GM12878 (cell line): ENCODE results near the gene WIPF1. TPM values are rescaled to one million over a fixed set of nuclear protein-coding genes. Genes with fewer than 3 reads are reported as not detected.

ENCODE experiments used
- BACH1 ChIP-seq: fragments of 450-650 bp; IDR thresholded peaks from 2 replicates; pipeline ENCODE4 v1.6.1; 2017; ENCODE audit warnings: mild to moderate bottlenecking, borderline replicate concordance
- BHLHE40 ChIP-seq, 2 experiments: fragments of 450-650 bp in 1 of 2; IDR thresholded peaks; 2 replicates each; pipeline ENCODE4 v1.6.1; 2011 to 2017; ENCODE audit warnings: low read depth in 2 of 2, borderline replicate concordance in 1 of 2, improper control_type of control experiment in 1 of 2, low read length in 1 of 2, mild to moderate bottlenecking in 1 of 2
- BMI1 ChIP-seq: fragments of 450-650 bp; IDR thresholded peaks from 2 replicates; pipeline ENCODE4 v1.6.1; 2016; ENCODE audit warnings: mild to moderate bottlenecking, moderate library complexity, borderline replicate concordance
- CHD1 ChIP-seq: IDR thresholded peaks from 2 replicates; pipeline ENCODE4 v1.6.1; 2012; ENCODE audit warnings: low read depth, low read length, improper control_type of control experiment
- CTCF ChIP-seq, 3 experiments: IDR thresholded peaks in 2 of 3; conservative IDR thresholded peaks in 1 of 3; 2 replicates each; pipeline ENCODE4 v1.5.1; 2011; ENCODE audit warnings: low read depth in 3 of 3, low read length in 3 of 3, mild to moderate bottlenecking in 3 of 3, control low read depth in 2 of 3, moderate library complexity in 2 of 3, inconsistent platforms in 1 of 3, mixed read lengths in 1 of 3; ENCODE audit not compliant: control insufficient read depth in 2 of 3, insufficient read depth in 1 of 3; ENCODE audit errors: extremely low read depth in 1 of 3
- EED ChIP-seq: sonication (generic); IDR thresholded peaks from 2 replicates; pipeline ENCODE4 v1.6.1; 2016; ENCODE audit warnings: antibody characterized with exemption, low read depth
- HDAC2 ChIP-seq: fragments of 200-600 bp; sonication (generic); IDR thresholded peaks from 2 replicates; pipeline ENCODE4 v1.6.1; 2017
- MEF2A ChIP-seq: IDR thresholded peaks from 2 replicates; pipeline ENCODE4 v1.6.1; 2011; ENCODE audit warnings: low read depth, mild to moderate bottlenecking, low read length, moderate library complexity; ENCODE audit not compliant: insufficient read depth
- RB1 ChIP-seq: fragments of 450-650 bp; formaldehyde crosslinking; IDR thresholded peaks from 2 replicates; pipeline ENCODE4 v1.6.1; 2017; ENCODE audit warnings: mild to moderate bottlenecking, borderline replicate concordance
- SKIL ChIP-seq: fragments of 450-650 bp; IDR thresholded peaks from 2 replicates; pipeline ENCODE4 v1.6.1; 2017; ENCODE audit warnings: mild to moderate bottlenecking, low read depth, inconsistent platforms; ENCODE audit not compliant: poor library complexity, severe bottlenecking
- SMC3 ChIP-seq: IDR thresholded peaks from 2 replicates; pipeline ENCODE4 v1.6.1; 2011; ENCODE audit warnings: low read length, improper control_type of control experiment, borderline replicate concordance
- YBX1 ChIP-seq: fragments of 450-650 bp; IDR thresholded peaks from 2 replicates; pipeline ENCODE4 v1.6.1; 2016; ENCODE audit warnings: antibody characterized with exemption
- YY1 ChIP-seq: IDR thresholded peaks from 2 replicates; pipeline ENCODE4 v1.6.1; 2011; ENCODE audit warnings: low read depth, mild to moderate bottlenecking, low read length
- polyA plus RNA-seq, 11 experiments: library from polyadenylated mRNA; depleted of rRNA in 4 of 11; unstranded in 6 of 11; stranded (reverse) in 5 of 11; fragments of >200 nt; fragmentation: Nextera tagmentation in 4 of 11; fragmentation: Illumina TruSeq in 1 of 11; extraction: Ambion mirVana in 4 of 11; extraction: Trizol in 1 of 11; gene quantifications; 1 replicate in 1 of 11; 2 replicates in 10 of 11; pipeline versions ENCODE4 v1.2.1 to v1.2.3, GENCODE V29; 2011 to 2016; ENCODE audit warnings: inconsistent platforms in 2 of 11, missing spikeins in 2 of 11, low read depth in 1 of 11
- total RNA-seq, 4 experiments: library from RNA; depleted of rRNA in 3 of 4; stranded (reverse); fragments of >200 nt in 3 of 4; fragmentation: Illumina TruSeq in 1 of 4; extraction: Trizol in 1 of 4; gene quantifications; 2 replicates each; pipeline versions ENCODE4 v1.2.1 to v1.2.3, GENCODE V29; 2013 to 2021
- TF ChIP-seq, protein P1 (sequence below): fragments of 450-650 bp; IDR thresholded peaks from 2 replicates; pipeline ENCODE4 v1.6.1; 2017; ENCODE audit warnings: mild to moderate bottlenecking, moderate library complexity
- TF ChIP-seq, protein P2 (sequence below): IDR thresholded peaks from 2 replicates; pipeline ENCODE4 v1.6.1; 2011; ENCODE audit warnings: mild to moderate bottlenecking, low read depth, low read length, moderate library complexity; ENCODE audit not compliant: insufficient replicate concordance

The WIPF1 gene
- total and polyA plus RNA-seq, 10 of the 15 experiments (the other 5 are each of a cell fraction or from before 2014, with no cell fraction given) = 23.1 to 188 (median 68.9) TPM

- TF ChIP-seq, protein P1, sequence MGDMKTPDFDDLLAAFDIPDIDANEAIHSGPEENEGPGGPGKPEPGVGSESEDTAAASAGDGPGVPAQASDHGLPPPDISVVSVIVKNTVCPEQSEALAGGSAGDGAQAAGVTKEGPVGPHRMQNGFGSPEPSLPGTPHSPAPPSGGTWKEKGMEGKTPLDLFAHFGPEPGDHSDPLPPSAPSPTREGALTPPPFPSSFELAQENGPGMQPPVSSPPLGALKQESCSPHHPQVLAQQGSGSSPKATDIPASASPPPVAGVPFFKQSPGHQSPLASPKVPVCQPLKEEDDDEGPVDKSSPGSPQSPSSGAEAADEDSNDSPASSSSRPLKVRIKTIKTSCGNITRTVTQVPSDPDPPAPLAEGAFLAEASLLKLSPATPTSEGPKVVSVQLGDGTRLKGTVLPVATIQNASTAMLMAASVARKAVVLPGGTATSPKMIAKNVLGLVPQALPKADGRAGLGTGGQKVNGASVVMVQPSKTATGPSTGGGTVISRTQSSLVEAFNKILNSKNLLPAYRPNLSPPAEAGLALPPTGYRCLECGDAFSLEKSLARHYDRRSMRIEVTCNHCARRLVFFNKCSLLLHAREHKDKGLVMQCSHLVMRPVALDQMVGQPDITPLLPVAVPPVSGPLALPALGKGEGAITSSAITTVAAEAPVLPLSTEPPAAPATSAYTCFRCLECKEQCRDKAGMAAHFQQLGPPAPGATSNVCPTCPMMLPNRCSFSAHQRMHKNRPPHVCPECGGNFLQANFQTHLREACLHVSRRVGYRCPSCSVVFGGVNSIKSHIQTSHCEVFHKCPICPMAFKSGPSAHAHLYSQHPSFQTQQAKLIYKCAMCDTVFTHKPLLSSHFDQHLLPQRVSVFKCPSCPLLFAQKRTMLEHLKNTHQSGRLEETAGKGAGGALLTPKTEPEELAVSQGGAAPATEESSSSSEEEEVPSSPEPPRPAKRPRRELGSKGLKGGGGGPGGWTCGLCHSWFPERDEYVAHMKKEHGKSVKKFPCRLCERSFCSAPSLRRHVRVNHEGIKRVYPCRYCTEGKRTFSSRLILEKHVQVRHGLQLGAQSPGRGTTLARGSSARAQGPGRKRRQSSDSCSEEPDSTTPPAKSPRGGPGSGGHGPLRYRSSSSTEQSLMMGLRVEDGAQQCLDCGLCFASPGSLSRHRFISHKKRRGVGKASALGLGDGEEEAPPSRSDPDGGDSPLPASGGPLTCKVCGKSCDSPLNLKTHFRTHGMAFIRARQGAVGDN = no peak
- TF ChIP-seq SMC3 (peak; percentile 77; the same call in 1 of the 2 replicates), RB1 (no peak), BHLHE40 (IDR thresholded peaks at IDR 0.05; ENCODE audit: borderline replicate concordance in 1 of 2, low read depth in 2 of 2, low read length in 1 of 2) (0 out of 4 replicates have a peak, but pooled peaks of 1 of the 2 experiments have one; percentile 9), HDAC2 (no peak), BMI1 (no peak), YBX1 (no peak), CTCF (IDR thresholded peaks at IDR 0.05 in 2 of 3, conservative IDR thresholded peaks at IDR 0.05 in 1 of 3; ENCODE audit: control insufficient read depth in 2 of 3, extremely low read depth in 1 of 3, insufficient read depth in 1 of 3, low read depth in 3 of 3, low read length in 3 of 3) (peak; percentile 60 to 77 (median 64); a peak in 5 of 6 replicates), MEF2A (0 out of 2 replicates have a peak, but pooled peaks have one; percentile 52), CHD1 (no peak), EED (no peak), SKIL (no peak), BACH1 (no peak), YY1 (peak; percentile 63)
- TF ChIP-seq, protein P2, sequence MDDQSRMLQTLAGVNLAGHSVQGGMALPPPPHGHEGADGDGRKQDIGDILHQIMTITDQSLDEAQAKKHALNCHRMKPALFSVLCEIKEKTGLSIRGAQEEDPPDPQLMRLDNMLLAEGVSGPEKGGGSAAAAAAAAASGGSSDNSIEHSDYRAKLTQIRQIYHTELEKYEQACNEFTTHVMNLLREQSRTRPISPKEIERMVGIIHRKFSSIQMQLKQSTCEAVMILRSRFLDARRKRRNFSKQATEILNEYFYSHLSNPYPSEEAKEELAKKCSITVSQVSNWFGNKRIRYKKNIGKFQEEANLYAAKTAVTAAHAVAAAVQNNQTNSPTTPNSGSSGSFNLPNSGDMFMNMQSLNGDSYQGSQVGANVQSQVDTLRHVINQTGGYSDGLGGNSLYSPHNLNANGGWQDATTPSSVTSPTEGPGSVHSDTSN = no peak
- TF ChIP-seq, all 136 proteins: peak for 8
Observed at GRCh38 chr2:174577967-174578589, 19.5 kb downstream of the WIPF1 start (continued).
